NCI-H774 (cell line): ENCODE results near the gene MCF2L2.

ENCODE experiments used
- DNase-seq: peaks from one replicate; lab custom pipeline; 2025; lab: John Stamatoyannopoulos, UW

MCF2L2 gene

DNA sequence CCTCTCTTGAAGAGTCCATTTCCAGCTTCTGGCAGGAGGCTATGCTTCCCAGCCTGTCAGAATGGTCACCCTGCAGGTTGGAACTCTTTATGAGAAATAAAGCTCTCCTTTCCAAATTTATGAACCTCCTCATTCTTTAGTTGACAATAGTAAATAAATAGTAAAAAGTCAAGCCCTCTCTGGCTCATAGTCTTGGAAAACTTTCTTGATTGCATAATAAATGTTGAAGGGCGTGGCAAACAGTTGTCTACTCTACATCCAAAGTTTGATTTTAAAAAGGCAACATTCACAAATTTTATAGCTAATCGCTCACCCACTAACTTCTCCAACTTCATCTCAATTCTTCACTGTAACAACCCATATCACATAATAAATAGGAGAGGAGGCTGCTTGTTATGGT, 58.8 kb downstream of the MCF2L2 start:
- no peak for DNase-seq

DNA sequence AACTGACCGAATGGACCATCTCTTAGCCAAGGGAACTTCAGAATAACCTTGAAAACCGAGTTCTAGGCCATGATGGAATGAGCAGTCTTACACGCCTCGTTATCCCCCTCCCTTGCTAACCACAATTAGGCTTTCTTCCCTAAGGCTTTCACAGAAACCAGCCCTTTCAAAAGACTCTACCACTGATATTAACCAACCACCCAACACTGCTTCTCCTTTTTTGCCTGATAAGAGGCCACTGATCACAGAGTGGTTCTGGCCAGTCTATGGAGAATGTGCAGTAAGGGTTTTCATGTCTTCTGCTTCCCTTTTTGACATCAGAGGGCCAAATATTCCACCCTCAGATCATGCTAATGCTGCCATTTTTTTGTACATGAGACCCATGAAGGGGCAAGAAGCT, 59.3 kb downstream of the MCF2L2 start:
- no peak for DNase-seq

DNA sequence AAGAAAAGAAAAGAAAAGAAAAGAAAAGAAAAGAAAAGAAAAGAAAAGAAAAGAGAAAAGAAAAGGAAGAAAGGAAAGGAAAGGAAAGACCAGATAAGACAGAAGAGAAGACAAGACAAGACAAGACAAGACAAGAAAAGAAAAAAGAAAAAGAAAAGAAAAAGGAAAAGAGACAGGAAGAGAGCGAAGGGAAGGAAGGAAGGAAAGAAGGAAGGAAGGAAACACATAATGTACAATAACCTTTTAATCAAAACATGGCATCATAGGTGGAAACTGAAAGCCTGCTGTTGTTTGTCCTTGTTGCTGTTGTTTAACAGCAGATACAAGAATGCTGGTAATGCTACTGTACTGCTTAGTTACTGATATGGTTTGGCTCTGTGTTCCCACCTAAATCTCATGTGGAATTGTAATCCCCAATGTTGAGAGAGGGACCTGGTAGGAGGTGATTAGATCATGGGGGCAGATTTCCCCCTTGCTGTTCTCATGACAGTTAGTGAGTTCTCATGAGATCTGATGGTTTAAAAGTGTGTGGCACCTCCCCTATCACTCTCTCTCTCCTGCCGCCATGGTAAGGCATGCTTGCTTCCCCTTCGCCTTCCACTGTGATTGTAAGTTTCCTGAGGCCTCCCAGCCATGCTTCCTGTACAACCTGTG, 67.3 kb downstream of the MCF2L2 start:
- DNase-seq: no peak

DNA sequence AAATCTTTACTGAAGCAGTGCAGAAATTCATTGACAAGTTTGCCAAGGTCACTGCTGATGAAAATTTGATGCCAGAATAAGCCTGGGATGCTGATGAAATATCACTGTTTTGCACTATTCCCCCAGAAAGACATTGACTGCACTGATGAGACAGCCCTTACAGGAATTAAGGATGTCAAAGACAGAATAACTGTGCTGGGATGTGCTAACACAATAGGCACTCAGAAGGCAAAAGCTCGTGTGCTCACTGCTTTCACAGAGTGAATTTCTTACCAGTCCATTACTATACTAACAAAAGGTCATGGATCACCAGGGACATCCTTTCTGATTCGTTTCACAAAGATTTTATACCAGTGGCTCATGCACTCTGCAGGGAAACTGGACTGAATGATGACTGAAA, 69.4 kb downstream of the MCF2L2 start:
- no peak for DNase-seq

DNA sequence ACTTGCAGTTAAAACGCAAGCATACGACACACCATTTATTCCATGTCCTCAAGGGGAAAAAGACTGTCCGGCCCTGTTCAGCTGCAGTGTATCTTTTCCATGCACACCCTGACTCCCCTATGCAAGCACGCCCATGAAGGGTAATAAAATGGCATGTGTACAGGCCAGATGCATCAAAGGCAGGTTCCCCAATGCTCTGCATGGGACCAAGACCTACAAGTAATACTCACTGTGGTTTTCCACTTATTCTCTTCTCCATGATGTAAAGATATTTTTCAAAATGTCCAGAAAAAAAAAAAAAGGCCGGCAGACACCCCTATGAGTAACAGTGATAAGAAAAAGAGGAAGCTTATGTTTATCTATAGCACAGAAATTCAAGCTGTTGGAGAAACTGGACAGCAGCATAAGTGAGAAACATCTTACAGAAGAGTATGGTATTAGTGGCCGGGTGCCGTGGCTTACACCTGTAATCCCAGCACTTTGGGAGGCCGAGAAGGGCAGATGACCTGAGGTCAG, 70.8 kb downstream of the MCF2L2 start:
- DNase-seq: no peak

DNA sequence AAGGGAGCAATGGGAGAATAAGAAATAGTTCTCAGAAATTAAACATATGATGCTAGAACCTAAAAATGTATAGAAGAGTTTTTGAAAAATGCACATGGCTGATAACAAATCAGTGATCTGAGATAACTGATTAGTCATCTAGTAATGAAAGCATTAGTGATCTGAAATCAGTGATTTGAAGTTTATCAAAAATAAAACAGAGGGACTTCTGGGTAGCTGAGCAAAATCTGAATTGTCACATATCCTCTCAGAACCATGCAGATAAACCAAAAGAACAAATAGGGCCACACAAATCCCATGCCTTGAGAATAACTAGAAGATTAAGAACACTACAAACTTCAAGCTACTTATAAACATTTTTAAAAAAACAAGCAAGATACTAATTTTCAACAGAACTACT, 71.5 kb downstream of the MCF2L2 start:
- no peak for DNase-seq

DNA sequence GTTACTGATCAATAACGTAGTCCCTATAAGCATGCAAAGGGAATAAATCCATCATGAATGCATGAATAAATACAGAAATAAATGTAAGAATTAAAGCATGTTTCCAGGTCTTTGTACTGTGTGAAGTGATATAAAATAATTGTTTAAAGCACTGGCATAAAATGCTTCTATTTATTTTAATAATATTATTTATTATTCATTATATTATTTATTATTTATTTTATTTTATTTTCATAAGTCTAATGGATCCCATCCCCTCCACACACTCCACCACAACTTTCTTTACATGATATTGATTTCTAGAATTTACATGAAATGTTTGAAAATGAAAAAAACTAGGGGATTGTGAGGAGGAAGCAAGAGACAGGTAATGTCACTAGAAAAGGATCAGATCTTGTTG, 73.5 kb downstream of the MCF2L2 start:
- DNase-seq: no peak

DNA sequence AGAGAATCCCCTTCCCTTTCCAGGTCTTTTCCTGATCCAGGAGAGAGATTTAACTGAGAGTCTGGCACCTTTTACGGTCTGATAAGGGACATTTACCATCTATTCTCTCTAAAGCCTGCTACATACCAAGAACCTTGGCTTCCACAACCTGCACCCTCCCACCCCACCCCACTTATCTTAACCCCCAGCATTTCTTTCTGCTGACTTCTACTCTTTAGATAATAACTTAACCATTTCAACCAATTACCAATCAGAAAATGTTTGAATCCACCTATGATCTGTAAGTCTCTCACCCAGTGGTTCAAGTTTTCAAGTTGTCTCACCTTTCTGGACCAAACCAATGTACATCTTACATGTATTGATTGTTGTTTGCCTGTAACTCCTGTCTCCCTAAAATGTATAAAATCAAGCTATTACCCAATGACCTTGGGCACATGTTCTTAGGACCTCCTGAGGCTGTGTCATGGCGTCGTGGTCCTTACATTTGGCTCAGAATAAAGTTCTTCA, 74.0 kb downstream of the MCF2L2 start:
- DNase-seq: no peak

DNA sequence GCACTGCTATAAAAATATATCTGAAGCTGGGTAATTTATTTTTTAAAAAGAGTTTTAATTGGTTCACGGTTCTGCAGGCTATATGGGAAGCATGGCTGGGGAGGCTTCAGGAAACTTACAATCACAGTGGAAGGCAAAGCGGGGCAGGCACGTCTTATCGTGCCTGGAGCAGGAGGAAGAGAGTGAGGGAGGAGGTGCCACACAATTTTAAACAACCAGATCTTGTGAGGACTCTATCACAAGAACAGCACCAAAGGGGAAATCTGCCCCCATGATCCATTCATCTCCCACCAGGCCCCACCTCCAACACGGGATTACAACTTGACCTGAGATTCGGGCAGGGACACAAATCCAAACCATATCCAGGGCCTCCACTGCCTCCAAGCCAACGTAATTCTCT, 75.0 kb downstream of the MCF2L2 start:
- no peak for DNase-seq

DNA sequence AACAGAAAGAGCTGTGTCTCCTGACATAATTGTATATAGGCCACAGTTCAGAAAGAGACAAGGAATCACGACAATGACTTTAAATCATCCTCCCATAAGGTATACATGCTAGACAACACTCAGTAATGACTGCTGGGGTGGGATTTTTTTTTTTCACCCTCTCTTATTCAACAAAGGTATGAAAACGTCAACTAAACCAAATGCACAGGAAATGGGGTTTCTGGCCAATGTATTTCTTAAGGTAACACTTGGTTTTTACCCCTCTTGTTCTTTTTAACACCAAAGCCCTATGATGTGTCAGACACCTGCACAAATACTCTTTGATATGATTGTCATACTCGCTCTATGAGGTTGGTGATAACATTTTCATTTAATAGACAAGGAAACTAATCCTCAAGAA, 78.3 kb downstream of the MCF2L2 start:
- no peak for DNase-seq

DNA sequence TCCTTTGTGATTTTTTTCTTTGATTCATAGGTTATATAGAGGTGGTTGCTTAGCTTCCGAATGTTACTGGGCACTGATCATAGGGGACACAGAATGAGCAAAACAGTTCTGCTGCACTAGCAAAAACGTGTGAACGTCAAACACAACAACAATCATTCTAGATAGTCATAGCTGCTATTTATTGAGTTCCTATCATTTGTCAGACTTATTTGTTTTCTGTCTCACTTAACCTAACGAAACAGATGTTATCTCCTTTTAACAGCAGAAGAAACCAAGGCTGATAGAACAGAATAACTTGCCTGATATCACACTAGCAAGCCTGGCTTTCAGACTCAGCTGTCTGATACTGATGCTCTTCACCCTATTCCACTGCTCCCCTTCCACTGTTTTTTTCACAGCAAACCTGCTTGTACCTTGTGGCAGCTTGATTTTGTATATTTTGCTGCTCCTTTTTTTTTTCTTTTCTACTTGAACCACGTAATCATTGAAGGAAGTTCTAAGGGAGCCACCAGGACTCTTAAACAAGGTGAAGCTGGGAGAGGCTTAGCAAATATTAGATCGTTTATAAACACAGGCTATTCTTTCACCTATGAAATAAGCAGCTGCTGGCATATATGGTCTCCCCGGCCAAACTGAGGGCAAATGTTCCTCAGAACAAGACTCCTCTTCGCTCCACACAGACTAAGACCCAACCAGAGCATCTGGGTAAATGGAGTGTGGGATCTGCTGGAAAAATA, 78.8 kb downstream of the MCF2L2 start:
- DNase-seq: peak; percentile 41

DNA sequence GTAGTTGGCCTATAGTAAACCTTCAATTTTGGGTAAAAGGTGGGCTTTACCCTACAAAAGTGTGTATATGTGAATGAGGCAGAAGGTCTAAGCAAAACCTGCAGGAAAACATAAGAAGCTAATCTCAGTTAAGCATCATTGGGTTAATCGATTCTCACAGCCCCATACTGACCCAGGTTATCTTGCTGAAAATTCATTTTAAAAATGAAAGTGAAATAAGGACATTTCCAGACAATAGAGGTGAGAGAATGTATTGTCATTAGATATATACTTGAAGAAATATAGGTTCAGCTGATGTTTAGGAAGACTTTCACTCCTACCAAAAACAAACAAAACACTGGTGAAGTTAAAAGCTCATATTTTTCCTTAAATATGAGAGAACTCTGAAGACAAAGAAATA, 85.6 kb downstream of the MCF2L2 start:
- no peak for DNase-seq

DNA sequence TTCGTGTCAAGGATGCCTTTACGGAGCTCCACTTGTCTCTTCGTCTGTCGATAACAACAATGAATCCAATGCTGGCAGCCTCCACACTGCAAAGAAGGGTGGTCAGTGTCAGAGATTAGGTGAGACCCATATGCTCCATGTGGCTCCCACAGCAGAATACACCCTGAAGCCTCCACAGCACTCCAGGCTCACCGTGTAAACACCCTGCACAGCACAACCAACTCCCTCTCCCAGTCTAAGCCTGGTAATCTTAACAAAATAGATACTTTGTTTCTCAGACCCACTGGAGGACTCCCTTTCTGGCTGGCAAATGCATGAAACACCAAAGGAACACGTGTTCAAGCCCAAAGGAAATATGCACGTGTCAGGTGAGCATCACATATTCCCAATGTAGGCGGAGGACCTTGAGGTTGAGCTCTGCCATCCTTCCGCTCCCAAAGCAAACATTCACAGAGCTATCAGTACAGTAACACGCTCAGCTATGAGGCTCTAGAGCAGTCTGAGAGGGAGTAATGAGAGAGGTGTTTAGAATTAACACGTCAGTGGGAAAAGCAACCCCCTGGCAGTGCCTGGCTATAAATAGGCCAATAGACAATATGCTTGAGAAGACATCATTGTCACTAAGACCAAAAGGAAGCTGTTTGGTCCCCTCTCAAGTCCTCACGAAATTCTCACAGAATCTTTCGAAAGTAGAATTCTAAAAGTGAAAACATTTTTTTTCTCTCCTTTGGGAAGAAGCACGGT, 86.7 kb downstream of the MCF2L2 start:
- peak; percentile 58 for DNase-seq

DNA sequence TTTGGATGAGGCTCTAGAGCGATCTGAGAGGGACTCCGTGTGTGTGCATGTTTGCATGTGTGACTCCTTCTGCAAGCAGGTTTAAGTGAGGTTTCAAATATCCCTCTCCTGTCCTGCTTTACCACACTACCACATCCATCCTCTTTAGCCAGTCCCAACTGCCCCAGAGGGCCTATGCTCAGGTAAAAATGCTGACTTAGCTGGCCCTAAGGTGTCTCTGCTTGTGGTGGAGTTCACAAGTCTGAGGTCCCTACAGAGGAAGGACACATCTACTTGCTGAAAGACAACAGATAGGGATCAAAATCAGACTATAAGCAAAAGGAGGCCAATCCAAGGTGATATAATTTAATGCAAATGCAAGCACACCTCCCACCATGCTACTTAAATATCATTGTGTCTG, 88.2 kb downstream of the MCF2L2 start:
- no peak for DNase-seq

DNA sequence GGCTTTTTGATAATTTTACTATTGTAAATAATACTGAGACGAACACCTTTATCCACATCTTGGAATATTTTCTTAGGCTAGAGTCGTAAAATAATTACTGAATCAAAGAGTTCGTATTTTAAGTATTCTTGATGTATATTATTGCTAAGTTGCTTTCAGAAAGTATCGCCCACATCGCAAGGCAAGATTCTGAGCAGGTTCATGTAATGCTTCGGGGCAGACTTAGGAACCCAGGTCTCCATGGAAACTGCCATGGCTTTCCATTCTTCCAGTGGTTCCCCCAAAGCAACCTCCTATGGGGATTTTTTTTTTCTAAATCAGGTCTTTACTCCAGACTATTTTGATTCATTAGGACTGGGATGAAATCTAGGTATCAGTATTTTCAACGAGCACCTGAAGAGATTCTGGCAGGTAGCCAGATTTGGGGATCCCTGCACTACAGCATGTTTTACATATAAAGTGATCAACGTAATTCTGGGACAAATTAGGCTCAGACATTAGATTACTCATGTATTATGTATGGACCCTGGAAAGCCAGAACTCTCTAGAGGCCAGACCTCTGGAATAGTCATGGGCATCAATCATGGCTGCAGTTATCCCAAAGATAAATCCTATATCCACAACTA, 88.8 kb downstream of the MCF2L2 start:
- DNase-seq: peak; percentile 13

DNA sequence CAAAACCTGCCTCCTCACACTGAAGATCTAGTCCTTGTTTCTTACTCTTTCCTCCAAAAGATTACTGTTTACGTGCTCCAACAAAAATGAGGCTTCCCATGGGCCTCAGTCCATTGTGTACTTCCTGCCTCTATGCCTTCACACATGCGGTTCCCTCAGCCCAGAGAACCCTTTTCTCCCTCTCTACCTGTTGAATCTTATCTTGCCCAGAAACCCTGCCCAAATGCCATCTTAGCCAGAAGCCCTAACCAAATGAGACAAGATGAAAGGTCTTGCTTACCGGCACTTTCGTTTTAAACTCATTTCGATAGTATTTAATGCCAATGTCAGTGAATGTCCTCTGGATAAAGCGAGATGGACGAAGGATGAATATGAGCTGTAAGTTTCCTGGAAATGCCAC, 89.9 kb downstream of the MCF2L2 start:
- no peak for DNase-seq

DNA sequence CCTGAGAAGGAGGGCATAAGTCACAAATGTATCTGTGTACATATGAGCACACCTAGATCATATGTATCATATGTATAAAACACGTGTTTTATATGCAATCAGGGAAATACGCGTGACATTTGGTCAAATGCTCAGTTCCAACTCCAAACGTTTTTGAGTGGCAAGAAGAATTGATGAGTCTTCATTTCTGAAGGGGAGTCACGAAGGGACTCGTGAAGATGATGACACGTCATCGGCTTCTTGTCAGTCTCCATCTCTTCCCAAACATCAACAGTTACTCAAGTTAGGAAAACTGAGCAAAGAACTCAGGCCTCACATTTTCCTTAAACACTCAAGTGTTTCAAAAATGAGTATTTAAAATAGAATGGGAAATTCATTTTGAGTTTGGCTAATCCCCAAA, 95.9 kb downstream of the MCF2L2 start:
- no peak for DNase-seq

DNA sequence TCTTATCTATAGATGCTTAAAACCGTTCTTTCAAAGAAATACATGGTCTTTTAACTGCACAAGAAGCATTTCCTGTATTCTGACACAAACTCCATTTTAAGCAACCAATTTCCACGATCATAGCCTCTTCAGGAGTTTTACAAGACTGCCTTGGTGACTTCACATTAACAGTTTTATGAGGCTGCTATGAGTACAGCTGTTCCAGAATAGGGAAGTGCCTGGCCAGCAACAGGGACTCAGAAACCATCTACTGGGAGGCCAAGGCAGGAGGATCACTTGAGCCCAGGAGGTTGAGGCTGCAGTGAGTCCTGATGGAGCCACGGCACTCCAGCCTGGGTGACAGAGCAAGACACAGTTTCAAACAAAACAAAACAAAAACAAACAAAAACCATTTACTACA, 96.9 kb downstream of the MCF2L2 start:
- no peak for DNase-seq

DNA sequence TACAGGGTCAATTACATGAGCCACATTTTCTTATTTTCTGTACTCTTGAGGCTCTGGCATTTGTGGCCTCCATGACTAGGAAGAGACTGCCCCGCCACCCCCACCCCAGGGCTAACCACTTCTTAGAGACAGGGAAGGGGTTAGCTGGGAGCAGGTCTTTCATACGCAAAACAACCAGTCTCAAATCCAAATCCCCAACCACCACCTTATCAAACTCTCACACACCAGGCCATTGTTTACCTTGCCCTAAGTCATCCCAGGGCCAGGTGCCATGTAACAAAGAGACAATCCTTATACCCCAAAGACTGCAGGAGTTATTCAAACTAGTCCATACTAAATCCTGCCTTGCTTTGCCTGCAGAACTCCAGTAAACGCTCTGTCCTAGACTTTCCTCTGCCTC, 97.5 kb downstream of the MCF2L2 start:
- DNase-seq: peak; percentile 21

DNA sequence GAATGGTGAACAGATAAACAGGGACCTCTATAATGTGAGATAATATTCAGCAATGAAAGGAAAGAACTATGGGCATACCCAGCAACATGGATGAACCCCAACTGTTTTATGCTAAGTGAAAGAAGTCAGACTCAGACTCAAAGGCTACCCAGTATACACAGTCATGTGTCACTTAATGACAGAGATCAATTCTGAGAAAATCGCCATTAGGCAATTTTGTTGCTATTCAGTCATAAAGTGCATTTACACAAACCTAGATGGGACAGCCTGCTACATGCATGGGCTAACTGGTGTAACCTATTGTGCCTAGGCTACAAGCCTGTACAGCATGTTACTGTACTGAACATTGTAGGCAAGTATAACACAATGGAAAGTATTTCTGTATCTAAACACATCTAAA, 98.9 kb downstream of the MCF2L2 start:
- no peak for DNase-seq

DNA sequence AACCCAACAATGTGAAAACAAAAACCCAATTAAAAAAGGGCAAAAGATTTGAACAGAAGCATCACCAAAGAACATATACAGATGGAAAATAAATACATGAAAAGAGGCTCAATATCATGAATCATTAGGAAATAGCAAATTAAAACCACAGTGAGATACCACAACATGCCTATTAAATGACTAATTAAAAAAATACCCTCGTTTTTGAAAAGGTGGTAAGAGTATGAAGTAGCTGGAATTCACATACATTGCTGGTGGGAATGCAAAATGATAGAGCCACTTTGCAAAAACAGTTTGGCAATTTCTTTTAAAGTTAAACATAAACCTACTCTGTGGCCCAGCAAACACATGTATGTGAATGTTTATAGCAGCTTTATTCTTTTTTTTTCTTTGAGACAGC, 99.6 kb downstream of the MCF2L2 start:
- DNase-seq: no peak

DNA sequence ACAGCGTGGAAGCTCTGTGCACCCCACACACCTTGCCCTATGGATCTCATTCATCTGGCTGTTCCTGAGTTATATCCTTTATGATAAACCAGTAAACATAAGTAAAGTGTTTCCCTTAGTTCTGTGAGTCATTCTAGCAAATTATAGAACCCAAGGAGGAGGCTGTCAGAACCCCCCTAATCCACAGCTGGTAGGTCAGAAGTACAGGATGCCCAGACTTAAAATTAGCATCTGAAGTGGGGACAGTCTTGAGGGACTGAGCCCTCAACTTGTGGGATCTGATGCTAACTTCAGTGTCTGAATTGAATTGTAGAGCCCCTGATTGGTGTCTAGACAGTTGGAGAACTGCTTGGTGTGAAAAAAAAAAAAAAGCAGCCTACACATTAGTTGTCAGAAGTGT, 100.3 kb downstream of the MCF2L2 start:
- no peak for DNase-seq
